Measurements from ENCODE around the gene GALNT9. TPM values are rescaled to one million over a fixed set of nuclear protein-coding genes. Genes with fewer than 3 reads are reported as not detected.
A peak's percentile ranks its signal among the peaks of the same experiment; 100 is the strongest.

The GALNT9 gene
- polyA plus RNA-seq, 3 donors: 7.3 to 12.7 (median 9.6) TPM

DNA sequence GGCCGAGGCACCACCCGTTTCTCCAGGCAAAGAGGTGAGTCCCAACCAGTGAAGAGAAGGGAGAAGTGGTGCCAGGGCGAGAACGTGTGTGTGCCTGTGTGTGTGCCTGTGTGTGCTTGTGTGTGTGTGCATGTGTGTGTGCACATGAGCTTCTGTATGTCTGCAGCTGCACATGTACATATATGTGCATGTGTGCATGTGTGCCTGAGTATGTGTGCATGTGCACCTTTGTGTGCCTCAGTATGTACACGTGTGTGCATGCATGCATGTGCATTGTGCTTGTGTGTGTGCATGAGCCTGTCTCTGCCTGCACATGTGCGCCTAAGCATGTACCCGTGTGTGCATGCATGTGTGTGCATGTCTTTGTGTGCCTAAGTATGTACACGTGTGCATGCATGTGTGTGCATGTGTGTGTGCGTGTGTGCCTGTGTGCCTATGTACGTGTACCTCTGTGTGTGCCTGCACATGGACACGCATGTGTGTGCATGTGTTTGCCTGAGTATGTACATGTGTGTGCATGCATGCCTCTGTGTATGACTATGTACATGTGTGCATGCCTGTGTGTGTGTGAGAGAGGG is 5.9 kb upstream of the GALNT9 start:
- no peak for DNase-seq (ENCODE audit: extremely low read depth in 1 of 11, low read depth in 9 of 11, low spot score in 4 of 11)

DNA sequence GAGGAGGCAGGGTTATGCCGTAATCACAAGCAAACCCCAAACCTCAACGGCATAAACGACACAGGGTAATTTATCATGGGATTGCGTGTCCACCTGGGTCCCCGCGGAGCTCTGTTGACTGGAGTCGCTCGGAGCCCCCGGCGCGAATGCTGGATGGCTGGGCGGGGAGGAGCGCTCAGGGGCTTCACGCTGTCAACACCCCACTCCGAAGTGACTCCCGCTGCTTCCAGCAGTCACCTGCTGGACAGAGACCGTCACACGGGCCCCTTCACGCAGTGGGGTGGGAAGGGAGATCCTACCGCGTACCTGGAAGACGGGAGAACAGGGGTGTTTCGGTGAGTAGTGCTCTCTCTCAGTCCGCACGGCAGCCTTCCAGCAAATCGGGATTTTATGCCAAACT is 4.4 kb upstream of the GALNT9 start:
- no peak for DNase-seq (ENCODE audit: extremely low read depth in 1 of 11, low read depth in 9 of 11, low spot score in 4 of 11)

DNA sequence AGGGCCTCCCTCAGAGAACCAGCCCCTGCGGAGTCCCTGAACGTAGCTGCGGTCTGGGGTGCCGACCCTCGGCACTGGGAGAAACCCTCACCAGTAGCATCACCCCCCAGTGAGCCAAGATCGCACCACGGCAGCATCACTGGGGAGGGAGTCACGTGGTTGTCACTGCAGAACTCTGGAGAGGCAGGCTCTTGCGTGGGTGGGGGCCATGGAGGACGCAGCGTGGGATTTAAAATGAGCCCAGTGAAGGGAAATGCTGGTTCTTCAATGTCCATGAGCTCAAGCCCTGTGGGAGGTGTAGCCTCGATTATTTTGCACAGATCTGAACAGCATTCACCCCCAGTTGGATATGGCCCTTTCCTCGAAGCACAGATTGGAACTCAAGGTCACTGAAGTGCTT is 3.9 kb upstream of the GALNT9 start:
- no peak for DNase-seq (ENCODE audit: extremely low read depth in 1 of 11, low read depth in 9 of 11, low spot score in 4 of 11)

DNA sequence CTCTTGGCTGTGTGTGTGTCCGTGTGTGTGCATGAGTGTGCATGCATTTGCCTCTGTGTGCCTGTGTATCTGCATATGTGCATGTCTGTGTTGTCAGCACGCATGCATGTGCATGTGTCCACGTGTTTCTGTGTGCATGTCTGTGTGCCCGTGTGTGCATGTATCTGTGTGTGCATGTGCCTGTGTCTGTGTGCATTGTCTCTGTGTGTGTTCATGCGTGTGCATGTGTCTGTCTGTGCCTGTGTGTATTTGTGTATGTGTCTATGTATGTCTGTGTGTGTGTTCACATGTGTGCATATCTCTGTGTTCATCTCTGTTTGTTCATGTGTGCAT is 1.1 kb upstream of the GALNT9 start:
- no peak for DNase-seq (ENCODE audit: extremely low read depth in 1 of 11, low read depth in 9 of 11, low spot score in 4 of 11)

DNA sequence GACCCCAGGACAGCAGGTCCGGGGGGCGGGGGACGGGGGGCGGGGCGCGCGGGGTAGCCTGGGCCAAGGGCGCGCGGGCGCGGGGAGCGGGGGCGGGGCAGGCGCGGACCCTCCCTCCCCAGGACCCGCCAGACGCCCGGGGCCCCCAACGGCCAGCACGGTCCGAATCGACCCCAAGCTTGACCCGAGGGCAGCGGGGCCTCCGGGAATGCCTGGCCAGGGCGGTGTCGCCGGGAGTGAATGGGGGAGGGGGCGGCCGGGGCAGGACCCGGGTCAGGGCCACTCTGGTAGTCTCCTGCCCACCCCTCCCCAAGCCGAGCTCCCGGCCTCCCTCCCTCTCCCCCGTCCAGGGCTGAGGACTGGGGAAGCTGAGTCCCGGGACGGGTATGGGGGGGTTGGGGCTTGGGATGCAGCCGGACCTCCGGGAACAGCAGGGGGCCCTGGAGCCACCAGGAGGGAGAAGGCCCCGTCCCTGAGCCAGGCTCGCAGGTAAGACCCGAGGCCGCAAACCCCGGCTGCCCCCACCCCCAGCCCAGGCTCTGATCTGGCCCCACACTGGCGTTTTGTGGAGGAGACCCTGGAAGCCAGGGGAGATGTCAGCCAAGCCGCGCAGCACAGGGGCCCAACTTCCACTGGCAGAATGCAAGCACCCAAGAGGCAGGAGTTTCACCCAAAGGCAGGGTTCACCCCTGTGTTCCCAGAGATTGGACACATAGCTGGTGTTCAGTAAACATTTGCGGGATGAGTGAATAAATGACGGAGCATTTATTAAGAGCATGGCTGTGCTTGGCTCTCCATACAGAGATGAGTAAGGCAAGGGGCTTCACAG is 545 bp upstream of the GALNT9 start:
- no peak for DNase-seq (ENCODE audit: extremely low read depth in 1 of 11, low read depth in 9 of 11, low spot score in 4 of 11)

DNA sequence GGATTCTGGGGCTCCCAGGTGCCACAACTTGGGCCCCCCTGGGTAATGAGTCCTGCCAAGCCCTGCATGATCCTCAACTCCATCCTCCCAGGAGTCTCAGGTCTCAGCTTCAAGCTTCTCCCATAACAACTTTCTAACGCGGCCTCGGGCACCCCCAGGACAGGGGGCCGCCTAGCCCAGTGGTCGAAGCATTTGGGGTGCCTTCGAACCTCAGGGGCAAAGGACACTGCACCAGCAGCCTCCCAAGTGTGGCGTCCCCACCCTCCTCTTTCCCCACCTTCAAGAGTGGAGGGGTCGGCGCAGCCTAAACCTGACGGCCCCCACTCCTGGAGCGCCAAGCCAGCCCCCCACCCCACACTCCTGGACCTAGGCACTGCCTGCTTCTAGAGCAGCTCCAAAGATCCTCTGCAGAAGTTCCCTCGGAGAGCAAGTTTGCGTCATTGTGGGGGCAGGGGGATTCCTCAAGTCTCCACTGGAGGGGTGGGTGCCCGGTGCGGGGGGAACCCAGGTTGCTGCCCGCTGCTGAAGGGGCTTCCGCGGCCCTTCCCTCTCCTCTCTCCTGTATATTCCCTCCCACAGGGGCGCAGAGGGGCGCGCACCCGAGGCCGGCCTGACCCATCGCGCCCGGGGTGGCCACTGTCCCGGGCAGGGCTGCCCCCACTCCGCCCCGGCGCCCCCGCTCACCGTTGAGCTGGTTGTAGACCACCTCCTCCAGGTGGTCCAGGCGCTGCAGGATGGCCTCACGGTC is 933 bp downstream of the GALNT9 start:
- DNase-seq (ENCODE audit: extremely low read depth in 1 of 11, low read depth in 9 of 11, low spot score in 4 of 11): no peak

DNA sequence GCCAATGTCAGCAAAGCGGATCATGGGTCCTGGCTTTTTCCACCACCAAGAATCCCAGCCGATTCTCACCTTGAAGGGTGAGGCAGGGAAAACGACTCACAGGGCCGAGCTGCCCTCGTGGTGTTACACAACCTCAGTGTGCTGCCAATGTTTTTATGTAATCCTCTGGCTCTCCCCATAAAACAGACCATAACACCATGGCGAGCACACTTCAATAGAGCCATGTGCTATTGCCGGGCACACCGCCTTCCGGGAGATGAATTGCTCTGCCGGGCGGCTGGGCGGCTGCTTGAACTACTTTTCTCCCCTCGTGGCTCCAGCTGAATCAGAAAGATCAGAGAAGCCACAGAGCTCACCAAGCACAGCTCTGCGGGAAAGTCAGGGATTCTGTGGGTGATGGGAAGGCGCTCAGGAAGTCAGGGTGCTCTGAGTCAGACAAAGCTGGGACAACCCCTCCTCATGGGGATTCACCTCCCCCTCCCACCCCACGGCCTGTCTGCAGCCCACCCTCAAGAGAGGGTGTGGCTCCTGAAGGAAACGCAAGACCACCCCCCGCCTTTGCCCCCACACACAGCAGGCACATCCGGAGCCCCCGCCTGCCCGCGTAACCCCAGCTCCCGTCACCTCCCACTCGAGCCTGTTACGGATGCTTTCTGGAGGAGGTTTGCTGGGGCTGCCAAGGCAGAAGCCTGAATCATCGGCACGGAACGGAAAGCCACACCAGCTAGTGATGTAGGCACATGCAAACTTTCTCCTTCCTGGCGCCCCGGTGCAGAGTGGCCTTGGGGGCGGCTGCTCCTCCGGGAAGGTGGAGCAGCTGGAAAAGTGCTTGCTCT is 1.8 kb downstream of the GALNT9 start:
- peak in 1 of 11 donors; percentile 66 for DNase-seq (ENCODE audit: extremely low read depth in 1 of 11, low read depth in 9 of 11, low spot score in 4 of 11)

DNA sequence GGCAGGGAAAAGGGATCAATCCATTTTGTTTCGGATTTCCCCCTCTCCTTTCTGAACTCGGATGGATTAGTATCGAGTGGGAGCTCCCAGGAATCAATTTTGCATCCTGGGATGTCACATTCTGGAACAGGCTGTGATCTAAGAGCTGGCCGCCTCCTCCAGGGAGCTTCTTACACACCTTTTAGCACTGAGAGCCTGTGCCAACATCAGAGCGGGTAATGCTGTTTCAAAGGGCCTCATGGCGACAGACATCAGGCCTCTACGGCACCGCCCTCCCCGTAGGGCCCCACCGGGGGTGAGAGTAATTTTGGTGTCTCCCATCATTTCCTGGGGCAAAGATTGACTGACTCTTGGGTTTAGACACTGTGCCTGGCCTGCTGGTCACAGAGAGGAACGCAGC is 2.7 kb downstream of the GALNT9 start:
- no peak for DNase-seq (ENCODE audit: extremely low read depth in 1 of 11, low read depth in 9 of 11, low spot score in 4 of 11)

DNA sequence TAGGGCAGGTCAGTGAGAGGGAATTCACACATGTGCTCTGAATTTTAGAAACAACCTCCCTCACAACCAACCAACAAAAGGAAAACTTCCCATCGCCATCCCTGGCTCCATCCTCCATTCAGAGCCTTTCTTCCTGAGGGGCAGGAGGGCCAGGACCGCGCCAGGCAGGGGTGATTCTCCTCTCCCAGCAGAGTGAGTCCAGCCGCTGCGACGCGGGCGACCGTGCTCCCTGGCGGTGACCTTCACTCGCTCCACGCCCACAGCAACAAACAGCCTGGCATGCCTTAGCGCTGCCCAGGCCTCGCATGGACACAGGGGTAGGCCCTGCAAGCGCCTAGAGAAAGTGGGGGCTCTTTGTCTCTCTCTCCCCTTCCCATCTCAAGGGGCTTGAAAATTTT is 3.7 kb downstream of the GALNT9 start:
- DNase-seq (ENCODE audit: extremely low read depth in 1 of 11, low read depth in 9 of 11, low spot score in 4 of 11): no peak

DNA sequence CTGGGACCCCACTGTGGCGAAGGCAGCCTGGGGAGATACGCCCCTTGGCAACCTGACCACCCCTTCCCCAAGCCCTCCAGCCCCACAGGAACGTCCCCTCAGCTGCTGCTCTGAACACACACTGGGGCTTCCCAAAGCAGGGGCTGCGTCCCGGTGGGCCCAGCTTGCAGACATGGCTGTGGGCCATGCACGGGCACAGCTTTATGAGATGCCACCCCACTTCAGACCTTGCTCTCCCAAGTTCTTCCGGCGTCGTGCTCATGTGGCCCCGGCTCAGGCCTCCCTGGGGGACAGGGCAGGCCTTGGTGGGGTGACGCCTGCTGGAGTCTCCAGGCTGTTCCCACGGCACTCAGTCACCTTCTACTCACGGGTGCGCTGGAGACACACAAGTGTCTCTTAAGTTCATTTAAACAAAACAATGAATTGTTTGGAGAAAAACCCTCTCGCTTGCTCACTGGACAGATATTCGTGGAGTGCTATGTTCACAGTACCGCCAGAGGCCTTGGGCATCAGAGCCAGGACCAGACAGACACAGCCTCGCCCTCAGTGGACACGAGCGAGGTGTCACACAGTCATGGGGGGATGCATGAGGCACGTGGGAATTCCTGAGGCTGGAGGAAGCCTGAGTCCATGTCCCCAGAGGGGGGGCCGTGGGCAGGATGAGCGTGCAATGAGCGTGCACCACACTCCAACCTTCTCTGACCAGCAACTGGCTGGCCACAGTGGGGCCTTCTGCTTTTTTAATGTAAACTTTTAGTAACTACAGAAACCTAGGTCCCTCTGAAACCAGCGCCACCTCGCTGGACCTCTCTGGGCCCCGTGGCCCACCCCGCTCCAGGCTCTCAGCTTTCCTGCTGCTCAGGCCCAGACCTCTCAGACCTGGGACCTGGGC is 4.3 kb downstream of the GALNT9 start:
- DNase-seq (ENCODE audit: extremely low read depth in 1 of 11, low read depth in 9 of 11, low spot score in 4 of 11): no peak

DNA sequence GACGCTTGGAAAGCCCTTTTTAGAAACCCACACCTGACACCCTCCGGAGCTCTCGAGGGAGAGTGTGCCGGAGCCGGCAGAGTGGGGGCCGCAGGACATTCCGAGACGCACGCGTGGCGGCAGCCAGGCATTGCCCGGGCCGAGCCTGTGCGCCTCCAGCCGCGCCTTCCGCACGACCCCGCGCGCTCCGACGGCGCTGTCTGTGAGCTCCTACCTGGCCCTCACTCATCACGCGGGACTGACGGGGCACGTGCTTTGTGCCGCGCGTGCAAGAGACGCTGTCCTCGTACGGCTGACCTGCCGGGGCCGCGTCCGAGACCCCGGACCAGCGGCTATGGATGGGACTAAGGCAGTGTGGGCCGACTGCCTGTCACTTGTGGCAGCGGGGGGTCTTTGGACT is 5.2 kb downstream of the GALNT9 start:
- DNase-seq (ENCODE audit: extremely low read depth in 1 of 11, low read depth in 9 of 11, low spot score in 4 of 11): no peak

DNA sequence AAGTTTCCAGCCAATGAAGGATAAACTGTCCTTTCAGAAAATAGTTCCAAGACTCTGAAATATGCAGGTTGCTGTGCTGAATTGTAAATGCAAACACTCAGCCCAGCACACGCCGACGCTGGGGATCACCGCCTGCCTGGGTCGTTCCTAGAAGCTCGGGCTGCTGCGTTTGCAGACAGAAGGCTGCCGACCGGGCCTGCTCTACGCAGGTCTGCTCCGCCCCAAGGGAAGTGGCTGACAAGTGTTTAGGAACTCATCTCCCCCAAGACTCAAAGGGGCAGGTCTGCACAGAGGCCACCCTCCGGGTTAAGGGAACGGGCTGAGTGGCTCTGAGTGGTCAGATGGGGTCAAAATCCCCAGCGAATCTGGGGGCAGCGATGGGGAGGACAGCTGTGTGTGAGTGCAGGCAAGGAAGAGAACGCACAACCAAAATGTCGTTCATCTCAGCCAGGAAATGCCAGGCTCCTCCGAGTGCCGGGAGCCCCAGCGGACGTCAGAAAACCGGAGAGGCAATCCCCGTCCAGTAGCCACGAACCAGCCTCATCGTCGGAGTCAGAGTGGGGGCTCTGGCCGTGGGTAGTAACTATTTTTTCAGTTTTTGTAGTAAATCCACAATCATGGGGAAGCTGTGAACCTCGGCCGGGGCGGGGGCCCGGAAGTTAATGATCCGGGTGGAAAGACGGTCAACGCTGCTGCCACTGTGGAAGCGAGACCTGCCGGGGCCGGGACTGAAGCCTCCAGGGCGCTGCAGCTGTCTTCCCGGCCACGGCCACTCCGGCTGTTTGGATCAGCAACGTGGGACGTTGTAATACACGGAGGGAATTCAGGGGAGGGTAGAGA is 6.0 kb downstream of the GALNT9 start:
- no peak for DNase-seq (ENCODE audit: extremely low read depth in 1 of 11, low read depth in 9 of 11, low spot score in 4 of 11)

DNA sequence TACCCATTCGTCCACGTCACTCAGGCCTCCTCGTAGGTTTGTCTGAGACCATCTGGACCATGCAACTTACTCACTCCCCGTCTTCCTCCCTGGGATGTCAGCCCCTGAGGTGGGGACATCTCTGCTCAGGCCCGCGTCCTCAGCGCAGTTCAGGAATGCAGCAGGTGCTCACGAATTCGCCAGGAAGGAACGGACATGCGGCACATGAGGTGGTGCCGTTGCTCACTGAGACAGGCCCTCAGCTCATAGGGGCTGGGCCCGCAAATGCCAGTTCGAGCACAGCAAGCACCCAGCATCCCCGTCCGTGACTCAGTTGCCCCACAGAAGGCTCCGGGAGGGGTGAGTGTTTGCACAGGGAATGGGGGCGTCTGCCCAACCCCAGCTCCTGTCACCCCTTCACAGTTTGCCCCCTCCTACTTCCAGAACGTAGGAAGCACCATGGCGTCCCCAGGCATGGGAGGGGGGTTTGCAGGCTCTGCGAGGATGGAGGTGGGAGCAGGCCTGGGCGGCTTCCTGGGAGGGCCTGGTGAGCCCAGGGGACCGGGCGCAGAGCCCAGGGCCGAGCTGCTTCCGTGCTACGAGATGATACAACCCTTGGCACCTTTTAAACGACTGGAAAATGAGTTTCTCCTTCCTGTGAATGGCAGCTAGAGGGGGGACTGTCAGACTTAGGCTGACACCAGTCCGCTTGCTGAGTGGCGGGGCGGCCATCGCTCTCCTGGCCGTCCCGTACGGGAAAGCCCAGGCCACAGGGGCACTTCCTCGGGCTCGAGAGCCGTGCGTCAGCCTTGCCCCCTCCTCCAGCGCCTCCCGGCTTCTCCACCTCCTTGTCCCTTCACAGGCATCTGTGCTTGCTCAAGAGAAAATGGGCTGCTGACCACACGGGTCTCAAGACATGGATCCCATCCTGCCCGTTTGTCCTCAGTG is 6.9 kb downstream of the GALNT9 start:
- no peak for DNase-seq (ENCODE audit: extremely low read depth in 1 of 11, low read depth in 9 of 11, low spot score in 4 of 11)

DNA sequence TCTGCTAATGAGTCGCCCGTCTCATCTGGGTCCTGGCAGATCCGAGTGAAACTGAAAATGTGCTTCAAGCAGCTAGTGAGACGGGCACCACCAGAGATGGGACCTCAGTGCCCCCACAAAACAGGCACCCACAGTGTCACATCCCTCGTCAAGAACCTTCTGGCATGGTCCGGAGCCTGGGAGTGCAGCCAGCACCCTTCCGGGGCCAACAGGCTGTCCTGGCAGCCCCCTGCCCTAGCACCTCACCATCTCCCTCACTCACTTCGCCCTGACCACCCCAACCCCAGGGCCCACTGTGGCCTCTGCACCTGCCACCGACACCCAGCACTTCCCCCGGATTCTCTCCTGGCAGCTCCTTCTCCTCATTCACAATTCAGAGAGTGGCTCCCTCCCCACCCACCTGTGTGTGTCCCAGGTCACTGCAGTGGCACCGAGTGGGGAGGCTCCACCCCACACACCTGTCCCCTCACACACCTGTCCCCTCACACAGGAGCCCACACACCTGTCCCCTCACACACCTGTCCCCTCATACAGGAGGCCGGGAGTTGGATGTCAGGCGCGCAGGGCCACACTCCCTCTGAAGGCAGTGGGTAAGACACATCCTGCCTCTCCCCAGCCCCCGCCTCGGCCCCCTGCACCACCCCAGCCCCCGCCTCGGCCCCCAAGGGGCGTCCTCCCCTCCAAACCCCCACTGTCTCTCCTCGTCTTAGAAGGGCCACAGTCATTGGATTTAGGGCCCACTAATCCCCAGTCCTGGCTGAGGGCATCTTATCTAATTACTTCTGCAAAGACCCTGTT is 7.9 kb downstream of the GALNT9 start:
- no peak for DNase-seq (ENCODE audit: extremely low read depth in 1 of 11, low read depth in 9 of 11, low spot score in 4 of 11)

DNA sequence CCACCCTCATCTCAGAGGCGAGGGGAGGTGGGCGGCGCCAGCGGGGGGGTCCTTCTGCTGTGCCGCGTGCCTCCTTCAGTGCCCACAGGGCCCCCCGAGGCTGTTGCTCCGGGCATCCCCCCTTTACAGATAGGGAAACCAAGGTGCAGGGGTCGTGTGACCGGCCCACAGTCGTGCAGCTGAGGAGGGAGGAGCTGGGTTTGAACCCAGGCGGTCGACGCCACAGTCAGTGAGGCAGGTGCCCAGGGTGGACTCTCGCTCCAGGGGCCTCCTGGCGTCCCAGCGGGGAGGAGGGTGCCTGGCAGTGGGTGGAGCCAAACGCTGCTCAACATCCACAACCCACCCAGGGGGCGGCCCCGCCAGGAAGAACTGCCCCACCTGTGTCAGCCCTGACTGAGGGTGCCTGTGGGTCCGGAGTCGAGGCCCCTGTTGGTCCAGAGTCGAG is 8.6 kb downstream of the GALNT9 start:
- DNase-seq (ENCODE audit: extremely low read depth in 1 of 11, low read depth in 9 of 11, low spot score in 4 of 11): no peak
